DLD1 (cell line): Measurements from ENCODE around the gene NDUFA8.

Experiments used
- in situ Hi-C: cut with HindIII; loops from 2 replicates; pipeline ENCODE4 v1.10.0; 2017; ENCODE audit warnings: low sequenced_read_pairs

The NDUFA8 gene

DNA sequence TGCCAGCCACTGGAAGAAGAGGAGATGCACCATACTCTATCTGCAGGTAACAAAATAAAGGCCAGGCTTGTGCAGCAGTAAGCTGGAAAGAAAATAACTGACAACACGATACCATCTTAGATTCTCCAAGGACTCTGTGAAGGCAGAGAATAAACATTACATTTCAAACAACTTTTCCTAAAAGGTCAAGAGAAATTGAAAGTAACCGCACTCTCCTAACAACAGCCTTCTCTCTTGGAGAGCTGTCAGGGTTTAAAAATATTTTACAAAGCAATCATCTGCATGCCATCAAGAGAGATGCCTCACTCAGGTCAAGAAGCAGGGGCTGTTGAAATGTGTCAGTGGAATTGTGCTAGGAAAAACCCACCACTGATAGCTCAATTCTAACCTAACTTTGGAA, 53.0 kb downstream of the NDUFA8 start:
- in situ Hi-C loops = no loop called here

DNA sequence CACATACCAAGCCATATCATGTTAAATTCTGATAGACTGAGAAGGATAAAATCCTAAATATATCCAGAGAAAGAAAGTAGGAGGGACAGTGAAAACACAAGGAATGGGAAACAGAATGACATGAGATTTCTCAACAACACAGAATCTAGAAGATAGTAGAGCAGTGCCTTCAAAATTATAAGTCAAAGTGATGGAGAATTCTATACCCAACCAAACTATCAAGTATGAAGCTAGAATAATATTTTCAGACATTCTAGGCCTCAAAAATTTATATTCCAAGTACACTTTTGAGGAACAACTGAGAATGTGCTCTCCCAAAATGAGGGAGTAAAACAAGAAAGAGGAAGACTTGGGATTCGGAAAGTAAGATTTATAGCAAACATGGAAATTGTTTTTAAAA, 55.6 kb downstream of the NDUFA8 start:
- in situ Hi-C loops = no loop called here

DNA sequence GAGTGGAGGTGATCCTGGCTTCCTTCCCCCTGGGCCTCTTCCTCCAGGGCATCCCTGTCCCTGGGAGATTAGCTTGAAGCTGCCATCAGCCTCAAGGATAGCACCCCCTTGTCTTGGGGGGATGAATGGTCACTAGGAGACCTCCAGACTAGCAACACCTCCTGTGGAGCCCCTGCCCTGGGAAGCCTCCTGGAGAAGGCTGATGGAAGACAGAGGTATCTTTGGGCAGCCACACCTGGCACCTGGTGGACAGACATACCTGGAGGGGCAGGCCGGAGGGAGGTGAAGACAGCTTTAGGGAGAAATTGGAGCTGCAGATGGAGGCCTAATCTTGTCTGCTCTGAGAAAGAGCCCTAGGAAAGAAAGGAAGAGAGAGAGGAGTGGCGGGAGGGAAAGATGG, 57.4 kb downstream of the NDUFA8 start:
- in situ Hi-C loops = no loop called here

DNA sequence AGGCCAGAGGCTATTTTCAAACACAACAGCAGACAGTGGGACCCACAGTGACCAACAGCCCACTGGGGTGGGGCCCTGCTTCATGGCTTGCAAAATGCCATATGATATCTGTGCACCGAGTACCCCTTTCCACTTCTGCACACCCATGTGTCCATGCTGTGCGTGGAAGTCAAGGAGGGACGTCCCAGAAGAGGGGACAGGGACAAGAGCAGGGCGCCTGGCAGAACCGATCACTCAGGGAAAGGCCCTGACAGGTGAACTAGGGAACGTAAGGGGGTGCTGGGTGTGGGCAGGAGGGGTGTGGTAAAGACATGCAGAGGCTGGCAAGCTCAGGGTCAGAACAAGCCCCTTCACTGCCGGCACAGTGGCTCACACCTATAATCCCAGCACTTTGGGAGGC, 58.8 kb downstream of the NDUFA8 start:
- in situ Hi-C loops = no loop called here

DNA sequence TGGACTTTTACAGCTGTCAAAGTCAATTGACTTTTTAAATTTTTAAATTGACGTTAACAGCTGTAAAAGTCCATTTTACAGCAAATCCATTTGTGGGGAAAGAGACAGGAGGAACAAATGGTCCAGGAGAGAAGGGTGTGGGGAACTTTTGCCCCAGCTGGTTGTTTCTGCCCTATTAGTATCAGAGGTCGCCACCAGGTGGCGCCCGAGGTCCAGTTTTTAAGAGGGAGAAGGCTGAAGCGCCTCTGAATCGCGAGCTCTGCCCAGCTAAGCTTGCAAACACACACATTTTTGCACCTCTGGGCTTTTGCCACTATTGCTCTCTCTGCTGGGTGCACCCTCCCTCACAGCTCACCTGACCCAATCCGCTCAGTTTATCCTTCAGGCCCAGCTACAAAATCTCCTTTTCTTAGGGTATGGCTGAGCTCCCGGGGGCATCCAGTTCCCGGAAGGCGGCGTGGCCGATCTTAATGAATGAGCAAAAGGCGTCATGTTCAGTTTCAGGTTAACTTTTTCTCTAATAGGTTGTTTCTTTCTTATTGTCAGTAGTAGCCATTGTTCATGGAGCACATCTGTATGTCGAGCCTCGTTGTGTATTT, 60.2 kb downstream of the NDUFA8 start:
- in situ Hi-C loops = loop anchor here (5.0 kb wide), 1 partner anchor 243 kb away; no protein-coding TSS in a partner anchor

DNA sequence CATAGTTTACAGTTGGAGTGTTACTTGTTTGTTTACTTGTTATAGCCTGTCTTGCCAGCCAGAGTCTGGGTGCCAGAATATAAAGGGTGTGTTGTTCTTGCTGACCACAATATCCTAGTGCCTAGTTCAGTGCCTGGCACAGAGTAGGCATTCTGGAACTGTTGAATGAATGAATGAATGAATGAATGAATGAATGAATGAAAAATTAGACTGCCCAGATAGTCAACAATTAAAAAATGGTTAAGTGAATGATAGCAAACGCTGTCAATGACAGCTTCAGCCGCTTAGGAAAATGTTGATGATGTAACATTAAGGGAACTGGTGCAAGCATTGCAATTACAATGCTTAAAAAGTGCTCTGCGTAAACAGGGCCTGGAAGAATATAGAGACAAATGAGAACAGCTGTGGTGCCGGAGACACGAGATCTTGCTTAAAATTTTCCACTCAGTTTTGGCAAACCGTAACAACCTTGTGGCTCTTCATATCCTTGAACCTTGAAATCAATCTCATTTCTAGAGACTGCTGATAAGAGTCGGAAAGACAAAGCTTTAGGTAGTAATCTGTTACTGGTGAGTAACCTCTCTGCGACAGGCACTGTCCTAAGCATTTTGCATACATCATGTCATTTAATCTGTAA, 61.8 kb downstream of the NDUFA8 start:
- in situ Hi-C loops = loop anchor here (5.0 kb wide), 1 partner anchor 245 kb away; no protein-coding TSS in a partner anchor

DNA sequence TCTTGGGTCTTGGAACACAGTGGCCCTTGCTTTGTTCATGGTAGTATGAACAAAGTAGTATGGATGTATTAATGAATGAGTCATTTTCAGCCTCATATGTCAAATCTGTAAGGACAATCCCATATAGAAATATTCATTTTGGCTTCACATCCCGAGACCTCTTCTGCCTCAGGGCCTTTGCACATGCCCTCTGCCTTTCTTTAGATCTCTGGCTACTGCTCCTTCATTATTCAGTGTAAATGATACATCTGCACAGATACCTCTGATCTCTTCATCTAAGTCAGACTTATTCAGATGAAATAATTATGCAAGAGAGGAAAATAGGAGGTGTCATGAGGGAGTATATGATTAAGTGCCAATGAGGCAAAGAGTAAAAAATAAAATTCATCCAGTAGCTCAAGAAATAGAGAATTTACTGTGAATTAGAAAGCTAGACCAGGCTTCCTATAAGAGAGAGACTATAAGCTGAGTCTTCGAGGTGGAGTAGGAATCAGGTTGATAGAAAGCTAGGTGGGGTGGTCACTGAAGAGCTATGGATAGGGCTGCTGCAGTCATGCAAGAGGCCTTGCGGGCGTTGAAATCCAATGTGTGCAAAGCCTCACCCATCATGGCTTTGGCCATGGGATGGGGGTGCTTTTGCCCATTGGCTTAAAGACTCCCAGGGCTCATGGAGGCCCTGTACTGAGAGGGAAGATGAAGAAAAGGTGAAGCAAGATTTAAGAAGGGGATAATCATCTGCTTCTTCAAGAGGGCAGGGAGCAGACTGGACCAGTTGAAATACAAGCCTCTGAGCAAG, 62.8 kb downstream of the NDUFA8 start:
- in situ Hi-C loops = loop anchor here (5.0 kb wide), 1 partner anchor 245 kb away; no protein-coding TSS in a partner anchor

DNA sequence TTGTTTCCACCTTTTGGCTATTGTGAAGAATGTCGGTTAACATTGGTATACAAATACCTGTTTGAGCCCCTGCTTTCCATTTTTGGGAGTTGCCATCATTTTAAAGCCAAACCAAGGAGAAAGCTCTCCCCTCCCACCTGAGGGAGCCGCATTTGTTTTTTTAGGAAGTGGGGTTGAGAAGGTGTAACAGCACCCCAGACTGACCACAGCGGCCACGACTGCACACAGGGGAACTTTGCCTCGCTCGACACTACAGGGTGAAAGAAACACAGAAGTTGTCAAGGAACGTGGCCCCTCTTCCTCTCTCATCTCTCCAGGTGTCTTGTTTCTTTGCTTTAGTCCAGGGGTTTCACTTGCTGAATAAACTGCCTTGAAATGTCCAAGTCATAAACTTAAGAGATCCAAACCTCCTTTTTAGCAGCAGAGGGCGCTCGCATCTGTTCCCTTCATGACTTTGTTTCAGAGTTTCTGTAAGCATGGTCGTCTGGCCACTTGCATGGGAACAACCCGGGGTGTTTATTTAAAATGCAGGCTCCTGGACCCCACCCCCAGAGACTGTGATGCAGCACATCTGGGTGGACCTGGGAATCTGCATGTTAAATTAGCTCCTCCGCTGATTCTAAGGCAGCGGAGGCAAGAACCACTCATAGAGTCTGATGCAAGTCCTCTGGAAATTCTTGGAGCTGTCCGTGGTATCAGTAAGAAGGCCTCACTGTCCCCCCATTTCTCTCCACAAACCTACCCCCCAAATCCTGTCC, 64.4 kb downstream of the NDUFA8 start:
- in situ Hi-C loops = loop anchor here (5.0 kb wide), 1 partner anchor 247 kb away; no protein-coding TSS in a partner anchor
